Middle frontal gyrus (tissue), 1 donor: ENCODE data around the gene MRPL51.
A peak's percentile ranks its signal among the peaks of the same experiment; 100 is the strongest.
"Not testable (repeated sequence)": the region's sequence is repeated elsewhere in the genome, so short reads cannot be mapped to it uniquely, and the experiment has no call there.

ENCODE experiments used
- DNase-seq: peaks from one replicate; pipeline ENCODE4 v3.0.0-alpha.2; 2015; ENCODE audit warnings: low spot score; ENCODE audit errors: extremely low spot score

MRPL51 gene

DNA sequence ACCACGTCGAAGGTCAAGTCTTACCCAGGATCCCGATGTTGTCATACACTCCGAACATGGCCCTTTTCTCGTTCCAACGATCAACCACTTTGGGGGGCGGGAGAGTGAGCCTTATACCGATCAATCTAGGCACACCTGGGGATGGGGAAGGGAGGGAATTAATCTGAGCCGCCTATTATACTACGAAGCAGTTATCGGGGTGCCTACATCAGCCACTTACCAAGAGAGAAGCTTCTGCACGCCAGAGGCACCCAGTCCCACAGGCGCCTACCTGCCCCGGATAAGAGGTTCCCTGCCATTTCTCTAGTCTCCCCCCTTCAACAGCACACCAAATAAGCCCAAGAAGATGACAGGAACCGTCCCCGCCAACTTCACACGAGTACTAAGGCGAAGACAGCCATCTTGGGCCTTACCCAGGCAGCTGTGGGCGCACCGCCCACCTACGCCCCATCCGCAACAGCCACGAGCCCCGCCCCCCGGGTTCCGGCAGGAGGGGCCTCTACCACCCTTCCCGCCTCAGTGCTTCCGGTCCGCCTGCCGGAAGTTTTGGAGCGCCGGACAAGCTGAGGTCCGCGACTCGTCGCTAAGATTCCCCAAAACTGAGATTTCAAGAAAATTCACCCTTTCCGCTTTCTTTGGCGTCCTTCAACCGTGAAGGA, at the start of gene MRPL51:
Gene MRPL51, minus strand, starts transcription at position 425 of the 659 bp plus-strand sequence. Its CDS starts 126 bp downstream, at position 299.
- peak; percentile 90 for DNase-seq

DNA sequence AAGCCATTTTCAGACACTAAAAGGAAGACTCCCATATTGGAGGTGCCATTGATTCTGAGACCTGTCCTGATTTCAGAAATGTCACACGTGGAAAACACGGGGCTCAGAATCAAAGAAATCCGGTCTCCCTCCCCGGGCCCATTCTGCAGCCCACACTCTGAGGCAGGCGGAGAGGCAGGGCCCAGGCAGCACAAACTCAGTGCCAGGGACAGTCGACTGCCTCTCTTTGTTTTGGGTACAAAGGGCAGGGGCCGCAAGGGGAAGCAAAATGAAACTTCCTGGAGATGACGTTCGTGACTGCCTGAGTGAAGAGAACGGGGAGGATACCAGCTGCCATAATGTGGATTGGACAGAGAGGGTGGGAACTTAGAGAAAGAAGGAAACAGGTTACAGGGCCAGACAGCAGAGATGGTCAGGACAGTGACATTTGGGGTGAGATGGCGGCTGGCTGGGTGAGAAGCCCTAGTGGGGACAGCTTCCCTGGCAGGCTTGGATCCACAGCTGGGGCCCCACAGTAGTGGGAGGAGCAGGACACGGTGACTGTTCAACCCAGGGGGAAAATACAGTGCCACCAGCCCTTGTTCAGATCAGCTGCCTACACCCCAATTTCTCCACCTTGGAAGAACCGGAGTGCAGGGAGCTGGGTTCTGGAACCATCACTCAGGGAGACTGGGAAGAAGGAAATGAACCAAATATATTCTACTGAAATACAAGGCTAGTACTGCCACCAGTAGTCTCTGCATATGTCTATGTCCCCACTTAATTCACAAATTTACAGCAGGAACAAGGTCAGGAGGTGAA, 49.3 kb upstream of the MRPL51 start:
- no peak for DNase-seq

DNA sequence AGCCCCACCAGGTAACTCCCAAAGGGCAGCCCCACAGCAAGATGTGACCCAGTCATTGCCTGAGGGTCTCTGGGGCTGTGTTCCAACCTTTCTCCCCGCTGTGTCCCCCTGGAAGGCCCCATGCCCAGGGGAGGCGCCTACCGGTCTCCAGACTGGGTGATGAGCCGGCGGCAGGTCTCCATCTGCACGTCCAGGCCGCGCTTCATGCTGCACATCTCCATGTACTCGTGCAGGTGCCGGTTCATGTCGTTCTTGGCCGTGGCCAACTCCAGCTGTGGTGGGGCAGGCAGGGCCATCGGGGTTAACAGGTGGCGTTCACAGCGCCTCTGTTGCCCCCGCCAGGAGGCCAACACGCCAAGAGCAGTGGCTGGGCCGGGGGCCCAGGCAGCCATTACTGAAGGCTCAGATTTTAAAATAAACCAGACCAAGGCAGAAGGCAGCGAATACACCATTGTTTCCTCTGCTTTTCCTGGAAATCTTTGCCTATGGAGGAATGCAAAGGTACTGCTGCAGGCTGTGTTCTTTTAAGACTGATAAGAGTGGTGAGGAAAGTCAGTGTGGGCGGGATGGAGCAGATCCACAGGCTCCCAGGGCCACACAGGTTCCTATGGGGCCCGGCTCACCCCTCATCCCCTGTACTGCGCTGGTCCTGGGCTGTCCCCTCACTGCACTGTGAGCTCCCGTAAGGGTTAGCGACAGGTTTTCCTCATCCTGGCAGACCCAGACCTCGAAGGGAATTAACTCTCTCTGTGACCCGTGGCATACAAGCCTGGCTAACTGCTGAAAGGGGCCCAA, 48.5 kb upstream of the MRPL51 start:
- no peak for DNase-seq

DNA sequence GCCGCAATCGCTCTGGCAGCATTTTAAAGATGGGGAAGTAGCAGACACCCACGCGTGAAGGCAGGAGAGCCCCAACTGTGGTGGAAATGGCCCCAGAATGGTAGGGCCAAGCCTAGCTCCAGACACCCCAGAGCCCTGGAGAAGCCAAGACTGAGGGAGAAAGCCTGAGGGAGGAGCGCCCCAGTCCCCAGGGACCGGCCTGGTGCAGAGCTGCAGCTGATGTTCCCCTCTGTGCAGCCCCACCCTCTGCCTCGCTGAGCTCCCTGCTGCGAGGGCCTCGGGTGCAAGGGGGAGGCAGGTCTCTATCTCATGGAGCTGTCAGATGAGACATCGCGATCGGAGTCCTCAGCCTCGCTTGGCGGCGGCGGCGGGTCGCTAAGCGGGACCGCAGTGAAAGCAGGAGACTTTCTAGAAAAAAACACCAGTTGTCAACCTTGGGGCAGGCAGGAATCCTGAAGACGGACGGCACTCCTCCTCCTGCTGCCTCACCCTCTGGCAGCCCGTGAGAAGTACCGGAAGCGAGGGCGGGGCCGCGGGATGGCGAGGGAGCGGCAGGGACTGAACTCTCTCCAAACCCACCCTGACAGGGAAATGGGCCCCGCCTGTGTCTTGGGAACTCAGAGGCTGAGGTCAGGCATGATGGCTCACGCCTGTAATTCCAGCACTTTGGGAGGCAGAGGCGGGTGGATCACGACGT, 47.3 kb upstream of the MRPL51 start:
- DNase-seq = no peak

DNA sequence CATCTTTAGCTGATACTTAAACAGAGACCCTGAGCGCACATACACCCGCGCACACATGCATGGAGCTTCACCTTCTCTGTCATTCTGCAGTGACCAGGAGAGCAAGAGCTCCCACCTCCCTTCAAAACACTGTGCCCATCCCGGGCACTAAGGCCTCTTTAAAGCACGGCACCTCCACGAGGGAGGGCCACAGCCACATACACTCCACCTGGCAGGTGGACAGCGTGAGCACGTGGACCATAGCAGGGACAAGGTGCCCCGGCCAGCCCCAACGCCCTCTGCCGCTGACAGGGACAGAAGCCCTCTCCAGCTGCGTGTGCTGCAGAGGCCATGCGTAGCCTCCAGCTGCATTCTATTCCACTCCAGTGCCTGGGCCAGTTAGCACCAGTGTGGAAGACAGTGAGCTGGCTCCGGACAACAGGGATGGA, 46.7 kb upstream of the MRPL51 start:
- DNase-seq = no peak

DNA sequence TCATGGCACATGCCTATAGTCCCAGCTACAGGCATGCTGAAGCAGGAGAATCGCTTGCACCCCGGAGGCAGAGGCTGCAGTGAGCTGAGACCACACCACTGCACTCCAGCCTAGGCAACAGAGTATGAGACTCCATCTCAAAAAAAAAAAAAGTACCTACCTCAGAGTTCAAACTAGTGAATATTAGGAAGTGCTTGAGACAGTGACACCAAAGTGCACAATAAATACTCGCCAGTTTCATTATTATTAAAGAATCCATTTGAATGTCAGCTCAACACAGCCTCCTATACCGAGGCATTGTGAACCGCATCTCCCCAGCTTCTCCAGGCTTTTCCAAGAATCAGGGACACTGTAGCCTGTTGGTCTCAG, 46.2 kb upstream of the MRPL51 start:
- no peak for DNase-seq

DNA sequence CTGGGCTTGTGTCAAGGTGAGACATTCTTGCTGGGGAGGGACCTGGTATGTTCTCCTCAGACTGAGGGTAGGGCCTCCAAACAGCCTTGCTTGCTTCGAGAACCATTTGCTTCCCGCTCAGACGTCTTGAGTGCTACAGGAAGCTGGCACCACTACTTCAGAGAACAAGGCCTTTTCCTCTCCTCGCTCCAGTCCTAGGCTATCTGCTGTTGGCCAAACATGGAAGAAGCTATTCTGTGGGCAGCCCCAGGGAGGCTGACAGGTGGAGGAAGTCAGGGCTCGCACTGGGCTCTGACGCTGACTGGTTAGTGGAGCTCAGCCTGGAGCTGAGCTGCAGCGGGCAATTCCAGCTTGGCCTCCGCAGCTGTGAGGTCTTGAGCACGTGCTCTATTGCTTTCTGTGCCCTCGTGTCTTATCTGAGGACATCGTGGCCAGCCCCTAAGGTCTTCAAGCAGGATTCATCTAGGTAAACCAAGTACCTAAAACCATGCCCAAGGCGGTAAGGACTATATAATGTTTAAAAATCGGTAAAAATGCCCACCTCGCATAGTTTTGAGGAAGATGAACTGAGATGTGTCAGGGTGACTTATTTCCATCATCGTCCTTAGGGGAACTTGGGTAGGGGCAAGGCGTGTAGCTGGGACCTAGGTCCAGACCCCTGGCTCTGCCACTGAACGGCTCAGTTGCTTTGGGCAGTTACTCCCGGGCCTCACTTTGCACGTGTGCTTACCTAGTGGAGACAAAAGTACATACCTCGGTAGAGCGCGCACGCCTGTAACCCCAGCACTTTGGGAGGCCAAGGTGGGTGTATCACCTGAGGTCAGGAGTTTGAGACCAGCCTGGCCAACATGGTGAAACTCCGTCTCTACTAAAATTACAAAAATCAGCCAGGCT, 45.6 kb upstream of the MRPL51 start:
- no peak for DNase-seq

DNA sequence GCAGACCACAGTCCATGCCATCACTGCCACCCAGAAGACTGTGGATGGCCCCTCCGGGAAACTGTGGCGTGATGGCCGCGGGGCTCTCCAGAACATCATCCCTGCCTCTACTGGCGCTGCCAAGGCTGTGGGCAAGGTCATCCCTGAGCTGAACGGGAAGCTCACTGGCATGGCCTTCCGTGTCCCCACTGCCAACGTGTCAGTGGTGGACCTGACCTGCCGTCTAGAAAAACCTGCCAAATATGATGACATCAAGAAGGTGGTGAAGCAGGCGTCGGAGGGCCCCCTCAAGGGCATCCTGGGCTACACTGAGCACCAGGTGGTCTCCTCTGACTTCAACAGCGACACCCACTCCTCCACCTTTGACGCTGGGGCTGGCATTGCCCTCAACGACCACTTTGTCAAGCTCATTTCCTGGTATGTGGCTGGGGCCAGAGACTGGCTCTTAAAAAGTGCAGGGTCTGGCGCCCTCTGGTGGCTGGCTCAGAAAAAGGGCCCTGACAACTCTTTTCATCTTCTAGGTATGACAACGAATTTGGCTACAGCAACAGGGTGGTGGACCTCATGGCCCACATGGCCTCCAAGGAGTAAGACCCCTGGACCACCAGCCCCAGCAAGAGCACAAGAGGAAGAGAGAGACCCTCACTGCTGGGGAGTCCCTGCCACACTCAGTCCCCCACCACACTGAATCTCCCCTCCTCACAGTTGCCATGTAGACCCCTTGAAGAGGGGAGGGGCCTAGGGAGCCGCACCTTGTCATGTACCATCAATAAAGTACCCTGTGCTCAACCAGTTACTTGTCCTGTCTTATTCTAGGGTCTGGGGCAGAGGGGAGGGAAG, 44.7 kb upstream of the MRPL51 start:
- not testable (repeated sequence) for DNase-seq

DNA sequence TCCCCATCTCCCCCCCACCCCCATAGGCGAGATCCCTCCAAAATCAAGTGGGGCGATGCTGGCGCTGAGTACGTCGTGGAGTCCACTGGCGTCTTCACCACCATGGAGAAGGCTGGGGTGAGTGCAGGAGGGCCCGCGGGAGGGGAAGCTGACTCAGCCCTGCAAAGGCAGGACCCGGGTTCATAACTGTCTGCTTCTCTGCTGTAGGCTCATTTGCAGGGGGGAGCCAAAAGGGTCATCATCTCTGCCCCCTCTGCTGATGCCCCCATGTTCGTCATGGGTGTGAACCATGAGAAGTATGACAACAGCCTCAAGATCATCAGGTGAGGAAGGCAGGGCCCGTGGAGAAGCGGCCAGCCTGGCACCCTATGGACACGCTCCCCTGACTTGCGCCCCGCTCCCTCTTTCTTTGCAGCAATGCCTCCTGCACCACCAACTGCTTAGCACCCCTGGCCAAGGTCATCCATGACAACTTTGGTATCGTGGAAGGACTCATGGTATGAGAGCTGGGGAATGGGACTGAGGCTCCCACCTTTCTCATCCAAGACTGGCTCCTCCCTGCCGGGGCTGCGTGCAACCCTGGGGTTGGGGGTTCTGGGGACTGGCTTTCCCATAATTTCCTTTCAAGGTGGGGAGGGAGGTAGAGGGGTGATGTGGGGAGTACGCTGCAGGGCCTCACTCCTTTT, 44.0 kb upstream of the MRPL51 start:
- DNase-seq = no peak

DNA sequence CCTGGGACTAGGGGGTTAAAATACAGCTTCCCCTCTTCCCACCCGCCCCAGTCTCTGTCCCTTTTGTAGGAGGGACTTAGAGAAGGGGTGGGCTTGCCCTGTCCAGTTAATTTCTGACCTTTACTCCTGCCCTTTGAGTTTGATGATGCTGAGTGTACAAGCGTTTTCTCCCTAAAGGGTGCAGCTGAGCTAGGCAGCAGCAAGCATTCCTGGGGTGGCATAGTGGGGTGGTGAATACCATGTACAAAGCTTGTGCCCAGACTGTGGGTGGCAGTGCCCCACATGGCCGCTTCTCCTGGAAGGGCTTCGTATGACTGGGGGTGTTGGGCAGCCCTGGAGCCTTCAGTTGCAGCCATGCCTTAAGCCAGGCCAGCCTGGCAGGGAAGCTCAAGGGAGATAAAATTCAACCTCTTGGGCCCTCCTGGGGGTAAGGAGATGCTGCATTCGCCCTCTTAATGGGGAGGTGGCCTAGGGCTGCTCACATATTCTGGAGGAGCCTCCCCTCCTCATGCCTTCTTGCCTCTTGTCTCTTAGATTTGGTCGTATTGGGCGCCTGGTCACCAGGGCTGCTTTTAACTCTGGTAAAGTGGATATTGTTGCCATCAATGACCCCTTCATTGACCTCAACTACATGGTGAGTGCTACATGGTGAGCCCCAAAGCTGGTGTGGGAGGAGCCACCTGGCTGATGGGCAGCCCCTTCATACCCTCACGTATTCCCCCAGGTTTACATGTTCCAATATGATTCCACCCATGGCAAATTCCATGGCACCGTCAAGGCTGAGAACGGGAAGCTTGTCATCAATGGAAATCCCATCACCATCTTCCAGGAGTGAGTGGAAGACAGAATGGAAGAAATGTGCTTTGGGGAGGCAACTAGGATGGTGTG, 43.1 kb upstream of the MRPL51 start:
- DNase-seq = no peak

DNA sequence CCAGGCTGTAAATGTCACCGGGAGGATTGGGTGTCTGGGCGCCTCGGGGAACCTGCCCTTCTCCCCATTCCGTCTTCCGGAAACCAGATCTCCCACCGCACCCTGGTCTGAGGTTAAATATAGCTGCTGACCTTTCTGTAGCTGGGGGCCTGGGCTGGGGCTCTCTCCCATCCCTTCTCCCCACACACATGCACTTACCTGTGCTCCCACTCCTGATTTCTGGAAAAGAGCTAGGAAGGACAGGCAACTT, 42.6 kb upstream of the MRPL51 start:
- no peak for DNase-seq

DNA sequence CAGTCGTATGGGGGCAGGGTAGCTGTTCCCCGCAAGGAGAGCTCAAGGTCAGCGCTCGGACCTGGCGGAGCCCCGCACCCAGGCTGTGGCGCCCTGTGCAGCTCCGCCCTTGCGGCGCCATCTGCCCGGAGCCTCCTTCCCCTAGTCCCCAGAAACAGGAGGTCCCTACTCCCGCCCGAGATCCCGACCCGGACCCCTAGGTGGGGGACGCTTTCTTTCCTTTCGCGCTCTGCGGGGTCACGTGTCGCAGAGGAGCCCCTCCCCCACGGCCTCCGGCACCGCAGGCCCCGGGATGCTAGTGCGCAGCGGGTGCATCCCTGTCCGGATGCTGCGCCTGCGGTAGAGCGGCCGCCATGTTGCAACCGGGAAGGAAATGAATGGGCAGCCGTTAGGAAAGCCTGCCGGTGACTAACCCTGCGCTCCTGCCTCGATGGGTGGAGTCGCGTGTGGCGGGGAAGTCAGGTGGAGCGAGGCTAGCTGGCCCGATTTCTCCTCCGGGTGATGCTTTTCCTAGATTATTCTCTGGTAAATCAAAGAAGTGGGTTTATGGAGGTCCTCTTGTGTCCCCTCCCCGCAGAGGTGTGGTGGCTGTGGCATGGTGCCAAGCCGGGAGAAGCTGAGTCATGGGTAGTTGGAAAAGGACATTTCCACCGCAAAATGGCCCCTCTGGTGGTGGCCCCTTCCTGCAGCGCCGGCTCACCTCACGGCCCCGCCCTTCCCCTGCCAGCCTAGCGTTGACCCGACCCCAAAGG, 42.1 kb upstream of the MRPL51 start:
- DNase-seq = no peak

DNA sequence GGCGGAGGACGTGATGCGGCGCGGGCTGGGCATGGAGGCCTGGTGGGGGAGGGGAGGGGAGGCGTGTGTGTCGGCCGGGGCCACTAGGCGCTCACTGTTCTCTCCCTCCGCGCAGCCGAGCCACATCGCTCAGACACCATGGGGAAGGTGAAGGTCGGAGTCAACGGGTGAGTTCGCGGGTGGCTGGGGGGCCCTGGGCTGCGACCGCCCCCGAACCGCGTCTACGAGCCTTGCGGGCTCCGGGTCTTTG, 41.6 kb upstream of the MRPL51 start:
- DNase-seq = no peak

DNA sequence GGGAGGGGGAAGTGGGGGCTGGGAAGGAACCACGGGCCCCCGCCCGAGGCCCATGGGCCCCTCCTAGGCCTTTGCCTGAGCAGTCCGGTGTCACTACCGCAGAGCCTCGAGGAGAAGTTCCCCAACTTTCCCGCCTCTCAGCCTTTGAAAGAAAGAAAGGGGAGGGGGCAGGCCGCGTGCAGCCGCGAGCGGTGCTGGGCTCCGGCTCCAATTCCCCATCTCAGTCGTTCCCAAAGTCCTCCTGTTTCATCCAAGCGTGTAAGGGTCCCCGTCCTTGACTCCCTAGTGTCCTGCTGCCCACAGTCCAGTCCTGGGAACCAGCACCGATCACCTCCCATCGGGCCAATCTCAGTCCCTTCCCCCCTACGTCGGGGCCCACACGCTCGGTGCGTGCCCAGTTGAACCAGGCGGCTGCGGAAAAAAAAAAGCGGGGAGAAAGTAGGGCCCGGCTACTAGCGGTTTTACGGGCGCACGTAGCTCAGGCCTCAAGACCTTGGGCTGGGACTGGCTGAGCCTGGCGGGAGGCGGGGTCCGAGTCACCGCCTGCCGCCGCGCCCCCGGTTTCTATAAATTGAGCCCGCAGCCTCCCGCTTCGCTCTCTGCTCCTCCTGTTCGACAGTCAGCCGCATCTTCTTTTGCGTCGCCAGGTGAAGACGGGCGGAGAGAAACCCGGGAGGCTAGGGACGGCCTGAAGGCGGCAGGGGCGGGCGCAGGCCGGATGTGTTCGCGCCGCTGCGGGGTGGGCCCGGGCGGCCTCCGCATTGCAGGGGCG, 41.0 kb upstream of the MRPL51 start, which contains the start of gene GAPDH:
Gene GAPDH, plus strand, starts transcription at position 595 of the 772 bp plus-strand sequence. CDS start 316 bp downstream, outside the sequence.
- DNase-seq = peak; percentile 95

DNA sequence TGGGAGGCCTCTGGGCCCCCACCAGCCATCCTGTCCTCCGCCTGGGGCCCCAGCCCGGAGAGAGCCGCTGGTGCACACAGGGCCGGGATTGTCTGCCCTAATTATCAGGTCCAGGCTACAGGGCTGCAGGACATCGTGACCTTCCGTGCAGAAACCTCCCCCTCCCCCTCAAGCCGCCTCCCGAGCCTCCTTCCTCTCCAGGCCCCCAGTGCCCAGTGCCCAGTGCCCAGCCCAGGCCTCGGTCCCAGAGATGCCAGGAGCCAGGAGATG, 40.5 kb upstream of the MRPL51 start:
- no peak for DNase-seq

DNA sequence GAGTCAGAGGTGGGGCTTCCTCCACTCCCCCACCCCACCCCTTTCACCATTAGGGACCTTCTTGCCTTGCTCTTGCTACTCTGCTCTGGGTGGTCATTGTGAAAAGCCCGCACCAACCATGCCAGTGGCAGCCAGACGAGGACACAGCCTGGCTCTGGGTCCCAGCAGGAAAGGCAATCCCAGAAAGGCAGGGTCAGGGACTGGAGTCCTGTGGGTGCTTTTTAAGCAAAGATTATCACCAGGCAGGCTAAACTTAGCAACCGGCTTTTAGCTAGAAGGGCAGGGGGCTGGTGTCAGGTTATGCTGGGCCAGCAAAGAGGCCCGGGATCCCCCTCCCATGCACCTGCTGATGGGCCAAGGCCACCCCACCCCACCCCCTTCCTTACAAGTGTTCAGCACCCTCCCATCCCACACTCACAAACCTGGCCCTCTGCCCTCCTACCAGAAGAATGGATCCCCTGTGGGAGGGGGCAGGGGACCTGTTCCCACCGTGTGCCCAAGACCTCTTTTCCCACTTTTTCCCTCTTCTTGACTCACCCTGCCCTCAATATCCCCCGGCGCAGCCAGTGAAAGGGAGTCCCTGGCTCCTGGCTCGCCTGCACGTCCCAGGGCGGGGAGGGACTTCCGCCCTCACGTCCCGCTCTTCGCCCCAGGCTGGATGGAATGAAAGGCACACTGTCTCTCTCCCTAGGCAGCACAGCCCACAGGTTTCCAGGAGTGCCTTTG, 40.0 kb upstream of the MRPL51 start:
- DNase-seq = no peak
